Body of pancreas (tissue), 4 donors: ENCODE data around the gene TBRG4. TPM values are rescaled to one million over a fixed set of nuclear protein-coding genes. Genes with fewer than 3 reads are reported as not detected.

ENCODE experiments used
- ATAC-seq: fragments of 150-250 bp; one replicate; pipeline ENCODE4 v1.9.1; 2016
- DNase-seq, 4 donors: peaks; one replicate each; pipeline ENCODE4 v3.0.0-alpha.2; 2019
- H3K27ac ChIP-seq, 4 donors: fragments of 200-600 bp; sonication (generic); 1 replicate in 3 of 4; 2 replicates in 1 of 4; pipeline versions ENCODE4 v1.5.1 to v1.6.1; 2016 to 2019; ENCODE audit warnings: mild to moderate bottlenecking in 1 of 4, mixed read lengths in 1 of 4, moderate library complexity in 1 of 4
- H3K27me3 ChIP-seq, 2 donors: fragments of 200-600 bp; sonication (generic); one replicate each; pipeline ENCODE4 v1.6.0; 2016; ENCODE audit warnings: mild to moderate bottlenecking in 1 of 2
- H3K36me3 ChIP-seq, 2 donors: fragments of 200-600 bp; sonication (generic); replicated peaks in 1 of 2; 2 replicates each; pipeline ENCODE4 v1.5.1; 2016; ENCODE audit warnings: low read depth in 2 of 2; ENCODE audit not compliant: insufficient read depth in 1 of 2
- H3K4me1 ChIP-seq: fragments of 200-600 bp; sonication (generic); one replicate; pipeline ENCODE4 v1.6.0; 2016
- H3K4me3 ChIP-seq, 2 donors: fragments of 200-600 bp; sonication (generic); 1 replicate in 1 of 2; 2 replicates in 1 of 2; pipeline ENCODE4 v1.5.1; 2016 to 2019
- H3K9me3 ChIP-seq, 3 donors: fragments of 200-600 bp; sonication (generic); 1 replicate in 2 of 3; 2 replicates in 1 of 3; pipeline ENCODE4 v1.5.1; 2016
- POLR2A ChIP-seq, 3 donors: fragments of 450-650 bp; IDR thresholded peaks; one replicate each; pipeline ENCODE4 v1.6.1; 2016; ENCODE audit warnings: antibody characterized with exemption in 3 of 3, mild to moderate bottlenecking in 2 of 3
- WGBS, 2 donors: methylation state at CpG; one replicate each; pipeline ENCODE4 v1.1.5; 2017; 5-methylcytosine and 5-hydroxymethylcytosine counted together
- intact Hi-C: fragments of 100-400 bp; cut with DNase I; formaldehyde crosslinking; loops from one replicate; pipeline ENCODE4 v1.15.1; 2023
- total RNA-seq, 2 donors: library from RNA; depleted of rRNA; stranded (reverse); fragments of >200 nt; gene quantifications; one replicate each; pipeline ENCODE4 v1.1.0, GENCODE V29; 2016
- TF ChIP-seq, protein P1 (sequence below), 7 experiments: fragments of 450-650 bp in 4 of 7; fragments of 200-600 bp in 3 of 7; sonication (generic) in 3 of 7; IDR thresholded peaks; one replicate each; pipeline ENCODE4 v1.5.1; 2016 to 2019; ENCODE audit warnings: antibody characterized with exemption in 7 of 7

TBRG4 gene
- total RNA-seq, 2 donors from 2014 or later: 14.0 to 81.4 TPM

DNA sequence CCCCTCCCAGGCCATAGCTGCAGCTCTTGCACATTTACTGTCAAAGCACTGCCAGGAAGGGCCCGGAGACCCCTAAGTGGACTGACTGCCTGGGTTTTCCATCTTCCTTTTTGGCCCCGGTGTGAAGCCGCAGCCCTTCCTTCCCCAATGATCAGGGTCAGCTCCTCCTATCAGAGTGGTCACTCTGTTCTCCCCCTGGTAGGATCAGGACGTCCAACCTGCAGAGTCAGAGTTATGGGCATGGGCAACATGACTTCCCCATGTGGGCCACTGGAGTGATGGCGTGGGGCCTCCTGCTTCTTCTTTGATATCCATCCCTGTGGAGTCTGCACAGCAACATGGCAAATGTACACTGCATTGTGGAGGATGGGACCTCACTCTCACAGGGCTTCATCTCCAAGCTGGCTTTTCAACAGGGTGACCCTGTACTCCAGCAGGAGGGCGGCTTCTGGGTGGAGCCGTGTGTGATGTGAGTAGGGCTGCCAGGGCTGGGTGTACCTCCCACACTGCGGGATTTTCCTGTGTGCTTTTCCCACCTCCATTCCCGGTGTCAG lies 39.7 kb upstream of the TBRG4 start:
- WGBS, 2 donors: 59 to 61% methylated on average over 7 to 9 of the region's 9 CpGs
- intact Hi-C loops: no loop called here
- Histone ChIP-seq H3K36me3 (no peaks in the 10 kb centered on the region), H3K4me1 (no peaks in the 10 kb centered on the region), H3K27ac (no peak overlapping the region), H3K27me3 (no peaks in the 10 kb centered on the region), H3K9me3 (no peaks in the 10 kb centered on the region), H3K4me3 (no peak overlapping the region)
- ATAC-seq (no peak), DNase-seq (no peak)
- TF ChIP-seq, protein P1, sequence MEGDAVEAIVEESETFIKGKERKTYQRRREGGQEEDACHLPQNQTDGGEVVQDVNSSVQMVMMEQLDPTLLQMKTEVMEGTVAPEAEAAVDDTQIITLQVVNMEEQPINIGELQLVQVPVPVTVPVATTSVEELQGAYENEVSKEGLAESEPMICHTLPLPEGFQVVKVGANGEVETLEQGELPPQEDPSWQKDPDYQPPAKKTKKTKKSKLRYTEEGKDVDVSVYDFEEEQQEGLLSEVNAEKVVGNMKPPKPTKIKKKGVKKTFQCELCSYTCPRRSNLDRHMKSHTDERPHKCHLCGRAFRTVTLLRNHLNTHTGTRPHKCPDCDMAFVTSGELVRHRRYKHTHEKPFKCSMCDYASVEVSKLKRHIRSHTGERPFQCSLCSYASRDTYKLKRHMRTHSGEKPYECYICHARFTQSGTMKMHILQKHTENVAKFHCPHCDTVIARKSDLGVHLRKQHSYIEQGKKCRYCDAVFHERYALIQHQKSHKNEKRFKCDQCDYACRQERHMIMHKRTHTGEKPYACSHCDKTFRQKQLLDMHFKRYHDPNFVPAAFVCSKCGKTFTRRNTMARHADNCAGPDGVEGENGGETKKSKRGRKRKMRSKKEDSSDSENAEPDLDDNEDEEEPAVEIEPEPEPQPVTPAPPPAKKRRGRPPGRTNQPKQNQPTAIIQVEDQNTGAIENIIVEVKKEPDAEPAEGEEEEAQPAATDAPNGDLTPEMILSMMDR (IDR thresholded peaks at IDR 0.05): no peak
- TF ChIP-seq POLR2A (IDR thresholded peaks at IDR 0.05): no peak

GRCh38 chr7:45150199-45150598 lies 38.7 kb upstream of the TBRG4 start:
- WGBS, 2 donors: 57 to 61% methylated on average over 11 of the region's 11 CpGs
- Histone ChIP-seq H3K36me3 (no peaks in the 10 kb centered on the region), H3K4me3 (no peak overlapping the region), H3K27me3 (no peaks in the 10 kb centered on the region), H3K4me1 (no peaks in the 10 kb centered on the region), H3K27ac (no peak overlapping the region), H3K9me3 (no peaks in the 10 kb centered on the region)
- no peak for TF ChIP-seq POLR2A (IDR thresholded peaks at IDR 0.05)
- TF ChIP-seq, protein P1 (IDR thresholded peaks at IDR 0.05): no peak
- ATAC-seq (no peak), DNase-seq (no peak)
- intact Hi-C loops: no loop called here

- Histone ChIP-seq H3K27ac (no peak overlapping the region), H3K9me3 (no peaks in the 10 kb centered on the region), H3K27me3 (no peaks in the 10 kb centered on the region), H3K4me1 (no peaks in the 10 kb centered on the region), H3K4me3 (no peak overlapping the region), H3K36me3 (no peaks in the 10 kb centered on the region)
- DNase-seq: no peak
- 63 to 73% methylated on average over 5 of the region's 5 CpGs for WGBS, 2 donors
- no peak for TF ChIP-seq POLR2A (IDR thresholded peaks at IDR 0.05)
- TF ChIP-seq, protein P1 (IDR thresholded peaks at IDR 0.05): no peak
- intact Hi-C loops: loop anchor here (5.0 kb wide), 1 partner anchor 703 kb away; no protein-coding TSS in a partner anchor
- no peak for ATAC-seq
Measured at GRCh38 chr7:45149606-45150005, 38.1 kb upstream of the TBRG4 start.

DNA sequence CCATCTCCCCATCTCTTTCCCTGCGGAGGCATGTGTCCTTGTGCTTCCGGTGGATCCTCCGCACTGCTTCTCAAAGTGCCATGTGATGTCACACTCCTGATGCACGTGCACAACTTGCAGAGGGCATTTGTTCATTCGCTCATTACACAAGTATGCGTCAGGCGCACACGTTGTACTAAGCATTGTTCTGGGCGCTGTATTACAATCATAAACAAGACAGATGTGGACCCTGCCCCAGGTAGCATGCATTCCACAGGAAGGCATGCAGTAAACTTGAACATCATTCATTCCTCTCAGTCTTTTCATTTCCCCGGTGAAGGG lies 37.1 kb upstream of the TBRG4 start:
- no peak overlapping the region for H3K4me3 ChIP-seq
- H3K36me3 ChIP-seq: no peaks in the 10 kb centered on the region
- H3K9me3 ChIP-seq: no peaks in the 10 kb centered on the region
- TF ChIP-seq, protein P1 (IDR thresholded peaks at IDR 0.05): no peak
- TF ChIP-seq POLR2A (IDR thresholded peaks at IDR 0.05): no peak
- DNase-seq: no peak
- WGBS, 2 donors: 72 to 76% methylated on average over 10 of the region's 10 CpGs
- no peaks in the 10 kb centered on the region for H3K4me1 ChIP-seq
- no peak overlapping the region for H3K27ac ChIP-seq
- intact Hi-C loops: loop anchor here (5.0 kb wide), 1 partner anchor 704 kb away; no protein-coding TSS in a partner anchor
- H3K27me3 ChIP-seq: no peaks in the 10 kb centered on the region
- no peak for ATAC-seq
